GM19467 (cell line): Measurements from ENCODE around the gene PRR22.
"Not testable (repeated sequence)": the region's sequence is repeated elsewhere in the genome, so short reads cannot be mapped to it uniquely, and the experiment has no call there.

Source experiments
- ATAC-seq: cut with Tn5 transposase; IDR thresholded peaks from one replicate; pipeline ENCODE4 v1.9.1; 2021; ENCODE audit warnings: mild to moderate bottlenecking, moderate library complexity; ENCODE audit not compliant: unreplicated experiment

PRR22 gene

DNA sequence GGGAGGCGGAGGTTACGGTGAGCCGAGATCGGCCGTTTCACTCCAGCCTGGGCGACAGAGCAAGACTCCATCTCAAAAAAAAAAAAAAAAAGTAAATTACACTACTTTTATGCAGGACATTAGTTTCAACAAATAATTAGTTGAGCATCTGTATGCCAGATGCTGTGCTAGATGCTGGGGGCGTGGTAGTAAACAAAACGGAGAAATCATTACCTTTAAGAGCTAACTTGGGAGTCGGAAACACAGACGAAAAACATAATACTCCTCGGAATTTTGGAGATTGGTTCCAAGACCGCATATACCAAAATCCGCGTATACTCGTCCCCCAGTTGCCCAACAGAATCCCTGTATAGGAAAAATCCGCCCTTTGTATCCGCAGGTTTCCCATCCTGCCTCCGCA is 7.7 kb upstream of the PRR22 start:
- no peak for ATAC-seq

DNA sequence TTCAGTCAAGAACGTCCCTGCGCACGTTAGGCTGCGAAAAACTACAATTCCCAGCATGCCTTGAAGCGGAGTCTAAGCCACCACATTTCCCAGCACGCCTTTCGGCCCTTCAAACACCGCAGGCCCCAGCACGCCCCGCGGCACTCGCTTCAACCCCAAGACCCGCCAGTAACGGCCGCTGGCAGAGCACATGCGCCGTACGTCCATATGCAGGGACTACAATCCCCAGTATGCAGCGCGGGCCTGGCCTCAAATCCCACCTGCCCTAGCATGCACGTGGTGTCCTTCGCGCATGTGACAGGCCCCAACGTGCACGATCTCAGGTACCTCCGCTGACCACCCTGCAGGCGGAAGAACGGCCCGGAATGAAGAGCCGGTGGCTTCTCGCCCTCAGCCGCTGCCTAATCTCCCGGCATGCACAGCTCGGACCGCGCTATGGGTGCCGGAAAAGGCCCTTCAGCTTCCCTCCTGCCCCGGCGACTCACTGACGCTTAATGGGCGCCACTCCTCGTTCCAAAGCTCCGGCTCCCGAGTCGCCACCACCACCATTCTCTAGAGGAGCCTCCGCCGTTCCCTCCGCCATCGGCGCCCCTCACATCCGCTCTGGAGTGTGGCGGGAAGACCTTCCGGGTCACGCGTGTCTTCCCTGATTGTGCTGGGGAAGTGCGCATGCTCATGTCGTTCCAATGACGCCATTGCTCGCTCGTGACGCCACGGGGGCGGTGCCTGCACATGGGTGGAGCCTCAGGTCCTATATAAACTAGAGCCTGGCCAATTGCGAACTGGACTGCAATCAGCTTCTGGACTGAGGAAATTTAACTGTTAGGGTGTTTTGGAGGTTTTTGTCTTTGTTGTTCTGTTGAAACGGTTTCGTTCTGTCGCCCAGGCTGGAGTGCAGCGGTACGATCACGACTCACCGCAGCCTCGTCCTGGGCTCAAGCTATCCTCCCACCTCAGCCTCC is 6.3 kb upstream of the PRR22 start, which contains the start of gene DUS3L:
Gene DUS3L, minus strand, starts transcription at position 605 of the 962 bp plus-strand sequence. Its CDS starts 22 bp downstream, at position 583.
- peak; percentile 90 for ATAC-seq

DNA sequence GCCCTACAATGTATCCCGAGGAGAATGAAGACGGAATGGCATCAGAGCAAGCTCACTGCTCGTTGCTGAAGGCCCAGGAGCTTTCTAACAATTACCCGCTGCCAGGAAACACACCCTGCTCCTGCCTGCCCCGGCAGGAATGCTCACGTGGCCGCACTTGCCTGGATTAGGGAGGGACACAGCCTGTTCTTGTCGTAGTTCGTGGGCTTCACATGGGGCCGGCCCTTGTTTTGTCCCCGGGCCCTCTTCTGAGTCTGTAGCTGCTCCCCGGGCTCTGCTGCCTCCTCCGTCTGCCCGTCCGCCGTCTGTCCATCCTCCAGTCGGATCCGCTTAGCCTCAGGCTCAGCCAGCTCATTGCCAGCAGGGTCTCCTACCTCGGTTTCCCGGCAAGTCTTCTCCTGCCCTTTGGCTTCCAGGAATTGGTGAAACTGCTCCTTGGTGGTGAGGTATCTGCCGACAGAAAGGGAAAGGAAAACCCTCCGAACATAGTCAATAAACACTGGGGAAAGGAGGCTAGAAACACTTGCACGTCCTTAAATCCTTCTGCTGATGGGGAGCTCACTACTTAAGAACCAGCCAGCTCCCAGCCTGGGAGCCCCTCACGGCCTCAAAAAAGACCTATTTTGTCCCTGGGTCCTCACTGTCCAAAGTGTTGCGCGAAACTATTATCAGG is 5.5 kb upstream of the PRR22 start:
- ATAC-seq: no peak

DNA sequence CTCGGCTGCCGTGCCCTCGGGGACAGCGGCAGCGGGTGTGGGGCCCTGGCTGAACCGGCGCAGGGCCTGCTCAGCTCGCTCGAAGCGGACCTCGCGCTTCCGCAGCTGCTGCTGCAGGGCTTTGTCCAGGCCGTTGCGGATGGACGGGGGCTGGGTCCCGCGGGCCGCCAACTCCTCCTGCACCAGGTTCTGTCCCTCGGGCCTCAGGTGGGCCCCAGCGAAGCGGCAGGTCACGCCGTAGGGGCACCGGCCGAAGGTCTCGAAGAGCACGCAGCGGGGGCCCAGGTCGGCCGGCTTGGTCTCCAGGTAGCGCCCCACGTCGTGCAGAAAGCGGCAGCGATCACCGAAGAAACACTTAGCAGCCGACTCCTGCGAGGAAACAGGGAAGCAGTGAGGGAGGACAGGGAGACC is 4.8 kb upstream of the PRR22 start:
- no peak for ATAC-seq

DNA sequence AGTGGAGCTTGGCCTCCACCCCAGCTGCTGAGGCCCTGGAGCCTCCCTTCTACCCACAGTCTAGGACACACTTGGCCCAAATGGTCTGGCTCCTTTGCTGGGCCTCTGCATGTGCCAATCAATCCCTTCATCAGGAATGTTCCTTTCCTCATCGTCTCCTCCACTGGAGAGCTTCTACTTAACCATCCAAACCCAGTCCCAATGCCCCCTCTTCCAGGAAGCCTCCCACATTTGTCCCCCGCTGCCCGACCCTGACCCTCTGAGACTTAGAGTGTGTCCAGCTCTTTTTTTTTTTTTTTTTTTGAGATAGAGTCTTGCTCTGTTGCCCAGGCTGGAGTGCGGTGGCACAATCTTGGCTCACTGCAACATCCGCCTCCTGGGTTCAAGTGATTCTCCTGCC is 3.9 kb upstream of the PRR22 start:
- ATAC-seq: no peak

DNA sequence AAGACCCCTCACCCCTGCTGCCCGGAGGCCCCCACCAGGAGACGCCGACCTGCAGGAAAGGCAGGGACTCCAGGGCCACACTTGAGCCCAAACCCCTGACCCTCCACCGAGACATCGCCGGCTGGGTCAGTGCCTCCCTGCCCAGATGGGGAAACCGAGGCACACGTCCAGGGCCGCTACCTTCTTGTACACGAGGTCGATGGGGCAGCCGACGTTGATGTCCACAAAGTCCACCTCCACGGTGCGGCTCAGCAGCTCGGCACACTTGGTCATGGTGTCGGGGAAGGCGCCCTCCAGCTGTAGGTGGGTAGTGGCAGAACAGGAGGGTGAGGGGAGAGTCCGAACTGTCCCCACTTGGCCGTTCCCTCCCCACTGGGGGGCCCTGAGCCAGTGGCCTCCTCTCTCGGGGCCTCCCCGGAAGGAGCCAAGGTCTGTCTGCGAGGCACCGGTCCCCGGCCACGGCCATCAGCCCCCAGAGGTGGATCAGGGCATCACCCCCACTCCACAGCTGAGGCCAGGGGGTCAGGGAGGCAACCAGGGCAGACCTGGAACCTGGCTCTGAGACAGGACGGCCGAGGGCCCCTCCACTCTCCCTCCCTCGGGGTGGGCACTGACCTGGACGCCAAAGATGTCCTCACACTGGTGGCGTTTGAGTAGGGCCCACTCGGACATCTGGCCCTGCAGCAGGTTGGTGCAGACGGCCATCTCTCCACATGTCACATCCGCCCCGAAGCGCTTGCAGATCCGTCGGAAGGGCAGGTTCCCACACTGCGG is 3.0 kb upstream of the PRR22 start:
- ATAC-seq: no peak

DNA sequence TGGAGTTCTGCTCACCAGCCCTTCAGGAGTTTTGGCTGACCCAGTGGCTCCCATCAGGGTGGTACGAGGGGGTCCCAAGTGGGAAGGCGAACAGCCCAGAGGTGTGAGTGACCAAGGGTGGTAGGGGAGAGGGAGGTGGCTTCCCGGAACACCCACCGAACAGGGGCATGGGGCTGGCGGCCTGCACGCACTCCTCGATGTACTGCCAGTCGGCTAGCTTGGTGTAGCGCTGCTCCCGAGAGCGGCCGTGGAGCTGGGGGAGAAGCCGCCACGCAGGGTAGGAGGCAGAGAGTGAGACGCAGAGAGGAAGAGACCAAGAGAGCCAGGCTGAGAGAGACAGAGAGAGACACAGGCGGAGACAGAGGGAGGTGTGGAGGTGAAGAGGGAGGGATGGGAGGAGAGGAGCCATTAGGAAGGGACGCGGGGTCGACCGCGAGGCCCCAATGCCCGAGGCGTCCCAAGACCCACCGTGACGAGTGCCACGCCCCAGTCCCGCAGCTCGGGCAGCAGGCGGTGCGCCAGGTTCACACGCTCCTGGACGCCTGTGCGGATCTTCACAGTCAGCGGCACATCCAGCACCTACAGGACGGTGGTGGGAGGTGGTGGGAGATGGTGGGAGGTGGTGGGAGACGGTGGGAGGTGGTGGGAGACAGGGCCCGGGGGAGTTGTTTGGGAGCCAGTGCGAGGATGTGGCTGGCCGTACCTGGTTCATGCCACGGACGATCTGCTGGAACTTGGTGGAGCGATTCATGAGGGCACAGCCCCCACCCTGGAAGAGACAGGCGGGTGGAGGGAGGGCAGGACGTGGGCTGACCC is 2.3 kb upstream of the PRR22 start:
- no peak for ATAC-seq

DNA sequence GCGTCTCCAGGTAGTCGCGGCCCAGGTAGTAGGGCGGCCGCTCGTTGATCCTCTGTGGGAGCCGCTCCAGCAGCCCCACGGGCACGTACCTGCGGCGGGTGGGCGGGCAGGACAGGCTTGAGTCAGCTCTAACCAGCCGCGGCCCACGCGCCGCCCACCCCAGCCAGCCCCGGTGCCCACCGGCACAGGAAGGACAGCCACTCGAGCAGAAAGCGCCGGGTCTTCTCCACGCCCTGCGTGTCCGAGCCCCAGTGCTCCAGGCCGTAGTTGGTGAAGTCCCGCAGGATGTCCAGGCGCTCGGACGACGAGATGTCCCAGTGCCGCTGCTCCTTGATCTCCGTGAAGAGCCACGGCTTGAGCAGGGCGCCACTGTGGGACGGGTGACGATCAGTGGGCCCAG is 877 bp upstream of the PRR22 start:
- ATAC-seq: no peak

DNA sequence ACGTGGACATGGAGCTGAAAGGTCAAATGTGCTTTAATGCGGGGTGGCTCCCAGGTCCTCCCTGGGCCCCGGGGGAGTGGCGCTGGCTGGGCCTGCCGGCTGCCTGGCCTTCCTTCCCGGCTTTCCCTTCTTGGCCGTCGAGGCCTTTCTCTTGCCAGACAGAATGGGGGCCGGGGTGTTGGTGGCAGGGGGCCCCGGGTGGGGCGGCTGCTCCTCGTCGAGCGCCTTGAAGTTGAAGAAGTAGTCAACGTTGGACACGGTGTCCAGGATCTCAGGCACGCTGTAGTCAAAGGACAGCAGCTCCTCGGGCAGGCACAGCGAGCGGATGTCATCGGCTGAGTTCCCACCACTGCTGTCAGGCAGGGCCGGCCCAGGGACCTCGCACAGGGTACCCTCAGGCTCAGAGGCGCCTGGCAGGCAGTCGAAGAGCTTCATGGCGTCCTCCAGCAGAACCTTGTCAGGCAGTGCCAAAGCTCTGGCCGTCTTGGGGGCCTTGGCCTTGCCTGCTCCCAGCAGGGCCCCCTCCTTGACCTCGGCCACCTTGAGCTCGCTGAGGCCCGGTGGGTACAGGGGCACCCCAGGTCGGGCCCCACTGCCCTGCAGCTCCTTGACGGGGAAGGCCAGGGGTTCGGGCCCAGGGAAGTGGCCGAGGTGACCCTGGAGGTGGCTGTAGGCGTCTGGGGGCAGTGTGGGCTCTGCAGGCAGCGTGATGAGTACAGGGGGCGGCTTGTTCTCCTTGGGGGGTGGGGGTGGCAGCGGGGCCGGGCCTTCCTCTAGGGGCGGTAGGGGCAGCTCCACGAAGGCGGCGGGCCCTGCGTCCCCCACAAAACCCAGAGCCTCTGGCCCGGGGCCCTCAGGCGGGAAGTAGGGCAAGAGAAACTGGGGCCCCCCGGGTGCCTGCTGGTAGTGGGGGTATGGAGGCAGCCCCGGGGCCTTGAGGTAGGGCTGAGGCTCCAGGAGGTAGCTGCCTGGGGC is 1.3 kb downstream of the PRR22 start:
- ATAC-seq: no peak

DNA sequence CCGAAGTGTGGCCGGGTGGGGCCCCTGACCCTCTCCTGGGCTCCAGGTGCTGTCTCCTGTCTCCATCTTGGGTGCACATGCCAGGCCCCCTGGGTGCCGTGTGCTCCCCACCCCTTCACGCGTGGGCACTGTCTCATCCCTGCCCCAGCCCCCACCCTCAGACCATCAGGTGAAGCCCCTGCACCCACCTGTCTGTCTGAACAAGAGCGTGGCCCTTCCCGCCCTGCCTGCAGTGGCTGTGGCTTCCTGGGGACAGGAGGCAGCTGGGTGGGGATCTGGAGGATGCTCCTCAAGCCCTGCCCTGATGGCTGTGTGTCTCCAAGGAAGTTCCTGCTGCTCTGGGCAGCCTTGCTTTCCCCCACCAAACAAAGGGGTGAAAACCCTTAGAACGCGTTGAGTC is 2.2 kb downstream of the PRR22 start:
- no peak for ATAC-seq

DNA sequence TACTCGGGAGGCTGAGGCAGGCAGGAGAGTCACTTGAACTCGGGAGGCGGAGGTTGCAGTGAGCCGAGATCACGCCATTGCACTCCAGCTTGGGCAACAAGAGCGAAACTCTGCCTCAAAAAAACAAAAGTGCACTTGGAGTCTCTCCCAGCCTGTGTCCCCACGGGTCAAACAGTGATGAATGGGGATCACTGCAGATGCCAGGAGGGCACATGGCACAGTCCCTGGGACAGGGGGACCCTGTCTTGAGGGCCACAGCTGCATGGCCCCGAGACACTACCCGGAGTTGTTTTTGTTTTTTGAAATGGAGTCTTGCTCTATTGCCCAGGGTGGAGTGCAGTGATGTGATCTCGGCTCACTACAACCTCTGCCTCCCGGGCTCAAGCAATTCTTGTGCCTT is 3.6 kb downstream of the PRR22 start:
- not testable (repeated sequence) for ATAC-seq

DNA sequence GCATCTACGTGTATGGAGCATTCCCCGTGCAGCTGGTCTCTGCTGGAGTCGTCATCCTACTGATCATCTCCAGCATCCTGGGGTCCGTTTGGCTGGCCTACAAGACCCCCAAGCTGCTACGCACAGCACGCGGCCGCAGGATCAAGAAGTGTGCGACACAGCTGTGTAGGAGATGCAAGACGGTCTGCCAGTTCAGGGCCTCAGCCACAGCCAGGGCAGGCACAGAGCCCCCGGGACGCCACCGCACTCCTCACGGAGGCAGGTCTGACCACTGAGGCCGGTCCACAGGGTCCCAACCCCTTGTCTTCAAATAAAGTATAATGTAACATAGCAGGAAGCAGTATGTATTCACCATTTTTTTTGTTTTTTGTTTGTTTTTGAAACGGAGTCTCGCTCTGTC is 6.1 kb downstream of the PRR22 start:
- no peak for ATAC-seq

DNA sequence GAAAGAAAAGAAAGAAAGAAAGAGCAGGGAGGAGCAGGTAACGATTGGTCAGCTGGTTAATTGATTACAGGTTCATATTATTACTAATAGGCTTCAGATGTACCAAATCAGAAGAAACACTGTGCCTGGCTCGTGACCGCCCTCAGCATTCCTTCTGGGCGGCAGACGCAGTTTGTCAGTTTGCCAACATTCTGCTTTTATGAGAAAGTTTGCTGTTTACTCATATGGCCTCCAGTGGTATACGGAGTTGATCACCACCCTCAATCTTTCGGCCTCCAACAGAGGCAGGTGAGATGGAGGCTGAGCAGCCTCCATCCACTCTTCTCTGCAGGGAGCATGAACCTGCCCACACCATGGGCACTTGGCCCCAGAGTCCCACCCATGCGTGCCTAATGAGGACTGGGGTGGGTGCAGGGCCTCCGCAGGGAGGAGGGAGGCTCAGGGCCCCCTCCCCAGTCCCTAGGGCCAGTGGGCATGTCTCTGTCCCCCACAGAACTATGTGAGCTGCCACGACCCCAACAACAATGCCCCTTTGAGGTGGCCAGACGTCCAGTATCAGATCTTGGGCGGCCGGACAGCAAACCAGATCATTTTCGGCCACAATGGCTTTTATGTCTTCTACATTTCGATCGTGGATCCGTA is 8.8 kb downstream of the PRR22 start:
- ATAC-seq: no peak

DNA sequence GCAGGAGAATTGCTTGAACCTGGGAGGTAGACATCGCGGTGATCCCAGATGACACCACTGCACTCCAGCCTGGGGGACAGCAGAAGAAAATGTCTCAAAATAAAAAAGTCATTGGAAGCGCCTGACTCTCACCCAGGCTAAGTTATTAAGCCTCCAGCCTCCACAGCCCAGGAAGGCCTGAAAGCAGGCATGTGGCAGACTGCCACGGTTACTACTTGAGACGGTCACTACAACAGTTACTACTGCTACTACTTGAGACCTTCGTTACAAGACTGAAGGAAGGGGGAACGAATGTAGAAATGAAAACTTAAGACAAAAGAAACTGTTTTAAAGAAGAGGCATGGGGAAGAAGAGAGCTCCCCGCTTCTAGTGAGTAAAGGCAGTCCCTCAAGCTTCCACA is 9.6 kb downstream of the PRR22 start:
- no peak for ATAC-seq

DNA sequence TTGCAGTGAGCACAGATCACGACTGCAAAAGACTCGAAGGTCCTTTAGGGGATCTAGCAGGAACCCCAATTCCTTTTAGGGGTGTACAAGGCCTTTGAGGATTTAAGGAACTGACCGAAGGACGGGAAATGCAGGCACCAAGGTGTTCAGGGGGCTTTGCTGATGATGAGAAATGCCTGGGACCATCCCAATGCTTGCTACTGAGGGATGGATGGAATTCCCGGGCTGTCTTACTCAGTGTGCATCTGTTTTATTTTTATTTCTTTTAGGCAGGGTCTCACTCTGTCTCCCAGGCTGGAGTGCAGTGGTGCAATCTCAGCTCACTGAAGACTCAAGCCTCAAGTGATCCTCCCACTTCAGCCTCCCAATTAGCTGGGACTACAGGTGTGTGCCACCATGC is 11.3 kb downstream of the PRR22 start:
- no peak for ATAC-seq

DNA sequence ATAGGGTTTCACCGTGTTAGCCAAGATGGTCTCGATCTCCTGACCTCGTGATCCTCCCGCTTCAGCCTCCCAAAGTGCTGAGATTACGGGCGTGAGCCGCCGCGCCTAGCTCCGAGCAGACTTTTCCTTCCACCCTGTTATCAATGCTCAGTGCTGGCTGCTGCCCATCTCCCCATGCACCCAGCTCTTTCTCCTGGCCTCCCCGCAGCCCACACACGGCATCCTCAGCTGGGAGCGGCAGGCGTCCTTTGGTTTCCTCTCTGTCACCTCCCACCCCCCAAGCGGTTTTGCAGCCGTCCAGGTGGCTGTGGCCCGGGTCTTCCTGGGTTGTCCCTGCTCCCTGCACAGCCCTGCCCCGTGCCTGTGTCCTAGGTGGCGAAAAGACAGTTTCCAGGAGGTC is 12.1 kb downstream of the PRR22 start:
- ATAC-seq: no peak

DNA sequence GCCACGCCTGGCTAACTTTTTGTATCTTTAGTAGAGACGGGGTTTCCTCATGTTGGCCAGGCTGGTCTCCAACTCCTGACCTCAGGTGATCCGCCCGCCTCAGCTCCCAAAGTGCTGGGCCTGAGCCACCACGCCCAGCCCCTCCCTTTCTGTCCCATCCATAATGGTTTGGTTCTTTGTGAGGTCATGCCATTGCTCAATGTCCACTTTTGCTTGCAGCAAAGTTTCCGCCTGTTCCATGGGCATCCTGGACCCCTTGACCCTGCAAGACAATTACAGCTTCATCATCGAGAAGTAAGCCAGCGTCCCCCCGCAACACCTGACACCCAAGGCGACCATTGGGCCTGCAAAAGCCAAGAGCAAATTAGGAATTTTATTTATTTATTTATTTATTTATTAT is 16.6 kb downstream of the PRR22 start:
- no peak for ATAC-seq

DNA sequence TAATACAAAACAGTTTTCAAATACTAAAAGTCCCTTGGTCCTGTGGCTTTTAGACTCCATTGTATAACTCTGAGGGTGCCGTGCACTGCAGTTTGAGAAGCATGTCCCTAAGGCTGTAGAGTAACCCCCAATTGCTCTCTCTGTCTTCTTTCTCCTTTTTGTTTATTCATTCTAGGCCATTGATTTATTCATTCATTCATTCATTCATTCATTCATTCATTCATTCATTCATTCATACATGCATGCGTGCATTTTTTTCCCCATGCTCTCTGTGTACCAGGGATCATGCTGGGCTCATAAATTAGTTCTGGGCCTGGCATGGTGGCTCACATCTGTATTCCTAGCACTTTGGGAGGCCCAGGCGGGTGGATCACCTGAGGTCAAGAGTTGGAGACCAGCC is 19.3 kb downstream of the PRR22 start:
- no peak for ATAC-seq
